Neural cell (in vitro differentiated cells): ENCODE measurements around the gene LBX2. TPM values are rescaled to one million over a fixed set of nuclear protein-coding genes. Genes with fewer than 3 reads are reported as not detected.

Experiments
- H2AFZ ChIP-seq: fragments of 200-600, 300-800 bp; sonication (generic), shearing (Covaris generic); 2 replicates; pipeline ENCODE4 v1.6.0; 2014; ENCODE audit warnings: low read depth, mild to moderate bottlenecking, antibody characterized with exemption, low read length, moderate library complexity
- H3F3A ChIP-seq: fragments of 200-600 bp; shearing (Covaris generic); 2 replicates; pipeline ENCODE4 v1.6.1; 2016; ENCODE audit warnings: mild to moderate bottlenecking, moderate library complexity, mixed read lengths, antibody characterized with exemption, low read length; ENCODE audit not compliant: insufficient read depth, poor library complexity, severe bottlenecking
- H3K27ac ChIP-seq: fragments of 200-600, 300-800 bp; sonication (generic), shearing (Covaris generic); 2 replicates; pipeline ENCODE4 v1.5.1; 2014; ENCODE audit warnings: mild to moderate bottlenecking, low read length, moderate library complexity
- H3K27me3 ChIP-seq: fragments of 300-800, 200-600 bp; sonication (generic), shearing (Covaris generic); 2 replicates; pipeline ENCODE4 v1.6.0; 2014; ENCODE audit warnings: mild to moderate bottlenecking, low read depth, low read length, moderate library complexity; ENCODE audit not compliant: insufficient read depth
- H3K36me3 ChIP-seq: fragments of 300-800, 200-600 bp; sonication (generic), shearing (Covaris generic); 2 replicates; pipeline ENCODE4 v1.5.1; 2014; ENCODE audit warnings: mild to moderate bottlenecking, antibody characterized with exemption, low read length, moderate library complexity; ENCODE audit not compliant: insufficient read depth
- H3K4me2 ChIP-seq: fragments of 300-800, 200-600 bp; sonication (generic), shearing (Covaris generic); 2 replicates; pipeline ENCODE4 v1.6.0; 2014; ENCODE audit warnings: mild to moderate bottlenecking, low read length
- H3K4me3 ChIP-seq: fragments of 300-800, 200-600 bp; sonication (generic), shearing (Covaris generic); 2 replicates; pipeline ENCODE4 v1.5.1; 2014; ENCODE audit warnings: mild to moderate bottlenecking, low read length, moderate library complexity
- H3K79me2 ChIP-seq: fragments of 200-600 bp; shearing (Covaris generic); replicated peaks from 2 replicates; pipeline ENCODE4 v1.6.0; 2014; ENCODE audit warnings: mild to moderate bottlenecking, low read length, moderate library complexity; ENCODE audit not compliant: insufficient read depth
- H3K9ac ChIP-seq: fragments of 300-800, 200-600 bp; sonication (generic), shearing (Covaris generic); 2 replicates; pipeline ENCODE4 v1.6.1; 2016; ENCODE audit warnings: mild to moderate bottlenecking, low read length, mixed read lengths
- H3K9me2 ChIP-seq: fragments of 200-600 bp; shearing (Covaris generic); 2 replicates; pipeline ENCODE4 v1.6.1; 2016; ENCODE audit warnings: mild to moderate bottlenecking, low read length, mixed read lengths; ENCODE audit not compliant: insufficient read depth
- H3K9me3 ChIP-seq: fragments of 200-600, 300-800 bp; sonication (generic), shearing (Covaris generic); 2 replicates; pipeline ENCODE4 v1.6.1; 2016; ENCODE audit warnings: mild to moderate bottlenecking, mixed run types, low read length, moderate library complexity, mixed read lengths
- H4K20me1 ChIP-seq: fragments of 200-600 bp; shearing (Covaris generic); 2 replicates; pipeline ENCODE4 v1.6.1; 2016; ENCODE audit warnings: mild to moderate bottlenecking, mixed run types; ENCODE audit not compliant: insufficient read depth
- EP300 ChIP-seq: fragments of 450-650 bp; conservative IDR thresholded peaks from 2 replicates; pipeline ENCODE4 v1.6.1; 2014; ENCODE audit warnings: antibody characterized with exemption, mild to moderate bottlenecking, moderate library complexity; ENCODE audit not compliant: poor library complexity, severe bottlenecking
- EZH2 ChIP-seq: fragments of 200-600, 300-800 bp; shearing (Covaris generic), sonication (generic); IDR thresholded peaks from 2 replicates; pipeline ENCODE4 v1.6.1; 2014; ENCODE audit warnings: antibody characterized with exemption, low read length, borderline replicate concordance, mild to moderate bottlenecking; ENCODE audit not compliant: insufficient read depth, poor library complexity, severe bottlenecking
- MXI1 ChIP-seq: fragments of 450-650 bp; conservative IDR thresholded peaks from 2 replicates; pipeline ENCODE4 v1.6.1; 2014; ENCODE audit warnings: antibody characterized with exemption, mild to moderate bottlenecking; ENCODE audit not compliant: poor library complexity, severe bottlenecking
- POLR2AphosphoS5 ChIP-seq: IDR thresholded peaks from 2 replicates; pipeline ENCODE4 v1.6.1; 2012
- RAD21 ChIP-seq: fragments of 450-650 bp; conservative IDR thresholded peaks from 2 replicates; pipeline ENCODE4 v1.6.1; 2014; ENCODE audit warnings: antibody characterized with exemption, mild to moderate bottlenecking, moderate library complexity
- SMC3 ChIP-seq: fragments of 450-650 bp; conservative IDR thresholded peaks from 2 replicates; pipeline ENCODE4 v1.6.1; 2014; ENCODE audit warnings: antibody characterized with exemption, mild to moderate bottlenecking, moderate library complexity; ENCODE audit not compliant: poor library complexity
- TAF1 ChIP-seq: IDR thresholded peaks from 2 replicates; pipeline ENCODE4 v1.6.1; 2012; ENCODE audit warnings: low read depth
- polyA plus RNA-seq: library from polyadenylated mRNA; depleted of rRNA; stranded (reverse); fragments of >200 nt; gene quantifications from 2 replicates; pipeline ENCODE4 v1.2.3, GENCODE V29; 2014
- TF ChIP-seq, protein P1 (sequence below): IDR thresholded peaks from 2 replicates; pipeline ENCODE4 v1.6.1; 2012; ENCODE audit warnings: borderline replicate concordance
- TF ChIP-seq, protein P2 (sequence below): fragments of 450-650 bp; IDR thresholded peaks from 2 replicates; pipeline ENCODE4 v1.5.1; 2014; ENCODE audit warnings: antibody characterized with exemption, mild to moderate bottlenecking, moderate library complexity; ENCODE audit not compliant: poor library complexity, severe bottlenecking

LBX2 gene
- polyA plus RNA-seq, 1 donor from 2014 or later: not detected

- Histone ChIP-seq H4K20me1 (no peaks in the 10 kb centered on the region), H3K27ac (no peak overlapping the region), H3K36me3 (no peaks in the 10 kb centered on the region), H2AFZ (no peak overlapping the region), H3K9me2 (no peaks in the 10 kb centered on the region), H3K27me3 (peaks cover 97% of the 10 kb centered on the region), H3K4me2 (no peak overlapping the region), H3F3A (no peaks in the 10 kb centered on the region), H3K79me2 (no peaks in the 10 kb centered on the region), H3K9ac (no peak overlapping the region), H3K4me3 (peak overlapping the region; percentile 53), H3K9me3 (no peaks in the 10 kb centered on the region)
- TF ChIP-seq EZH2 (no peak), SMC3 (no peak), RAD21 (no peak), EP300 (no peak), POLR2AphosphoS5 (no peak), MXI1 (no peak)
- TF ChIP-seq, protein P1, sequence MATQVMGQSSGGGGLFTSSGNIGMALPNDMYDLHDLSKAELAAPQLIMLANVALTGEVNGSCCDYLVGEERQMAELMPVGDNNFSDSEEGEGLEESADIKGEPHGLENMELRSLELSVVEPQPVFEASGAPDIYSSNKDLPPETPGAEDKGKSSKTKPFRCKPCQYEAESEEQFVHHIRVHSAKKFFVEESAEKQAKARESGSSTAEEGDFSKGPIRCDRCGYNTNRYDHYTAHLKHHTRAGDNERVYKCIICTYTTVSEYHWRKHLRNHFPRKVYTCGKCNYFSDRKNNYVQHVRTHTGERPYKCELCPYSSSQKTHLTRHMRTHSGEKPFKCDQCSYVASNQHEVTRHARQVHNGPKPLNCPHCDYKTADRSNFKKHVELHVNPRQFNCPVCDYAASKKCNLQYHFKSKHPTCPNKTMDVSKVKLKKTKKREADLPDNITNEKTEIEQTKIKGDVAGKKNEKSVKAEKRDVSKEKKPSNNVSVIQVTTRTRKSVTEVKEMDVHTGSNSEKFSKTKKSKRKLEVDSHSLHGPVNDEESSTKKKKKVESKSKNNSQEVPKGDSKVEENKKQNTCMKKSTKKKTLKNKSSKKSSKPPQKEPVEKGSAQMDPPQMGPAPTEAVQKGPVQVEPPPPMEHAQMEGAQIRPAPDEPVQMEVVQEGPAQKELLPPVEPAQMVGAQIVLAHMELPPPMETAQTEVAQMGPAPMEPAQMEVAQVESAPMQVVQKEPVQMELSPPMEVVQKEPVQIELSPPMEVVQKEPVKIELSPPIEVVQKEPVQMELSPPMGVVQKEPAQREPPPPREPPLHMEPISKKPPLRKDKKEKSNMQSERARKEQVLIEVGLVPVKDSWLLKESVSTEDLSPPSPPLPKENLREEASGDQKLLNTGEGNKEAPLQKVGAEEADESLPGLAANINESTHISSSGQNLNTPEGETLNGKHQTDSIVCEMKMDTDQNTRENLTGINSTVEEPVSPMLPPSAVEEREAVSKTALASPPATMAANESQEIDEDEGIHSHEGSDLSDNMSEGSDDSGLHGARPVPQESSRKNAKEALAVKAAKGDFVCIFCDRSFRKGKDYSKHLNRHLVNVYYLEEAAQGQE: no peak
These were observed 17.2 kb upstream of the LBX2 start for GRCh38 chr2:74516650-74517049.

DNA sequence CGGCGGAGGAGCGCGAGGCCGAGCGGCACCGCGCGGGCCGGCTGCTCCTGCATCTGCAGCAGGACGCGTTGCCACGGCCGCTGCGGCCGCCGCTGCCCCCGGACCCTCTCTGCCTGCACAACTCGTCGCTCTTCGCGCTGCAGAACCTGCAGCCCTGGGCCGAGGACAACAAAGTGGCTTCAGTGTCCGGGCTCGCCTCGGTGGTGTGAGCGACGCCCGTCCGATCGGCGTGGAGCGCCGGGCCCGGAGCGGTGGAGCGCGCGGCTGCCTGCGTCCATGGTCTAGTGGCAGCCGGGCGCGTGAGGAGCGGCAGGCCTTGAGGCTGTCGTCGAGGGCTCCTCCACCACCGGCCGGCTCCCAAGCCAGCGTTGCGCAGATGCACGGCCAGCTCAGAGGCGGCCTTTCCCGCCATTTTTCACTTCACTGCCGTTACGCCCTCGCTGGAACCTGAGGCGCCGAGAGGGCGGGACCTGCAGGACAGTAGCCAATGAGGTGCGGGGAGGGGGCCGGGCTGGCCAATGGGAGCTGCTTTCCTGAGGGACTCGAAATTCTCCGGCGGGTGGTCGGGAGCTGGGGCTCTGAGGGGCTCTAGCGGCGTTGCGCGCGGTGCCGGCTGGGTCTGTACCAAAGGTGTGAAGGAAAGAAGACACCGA is 16.7 kb upstream of the LBX2 start:
- H3K27me3 ChIP-seq: peaks cover 99% of the 10 kb centered on the region
- H3K4me2 ChIP-seq: no peak overlapping the region
- H2AFZ ChIP-seq: no peak overlapping the region
- no peak for TF ChIP-seq EZH2
- TF ChIP-seq RAD21: no peak
- TF ChIP-seq EP300: no peak
- TF ChIP-seq MXI1: no peak
- TF ChIP-seq, protein P2, sequence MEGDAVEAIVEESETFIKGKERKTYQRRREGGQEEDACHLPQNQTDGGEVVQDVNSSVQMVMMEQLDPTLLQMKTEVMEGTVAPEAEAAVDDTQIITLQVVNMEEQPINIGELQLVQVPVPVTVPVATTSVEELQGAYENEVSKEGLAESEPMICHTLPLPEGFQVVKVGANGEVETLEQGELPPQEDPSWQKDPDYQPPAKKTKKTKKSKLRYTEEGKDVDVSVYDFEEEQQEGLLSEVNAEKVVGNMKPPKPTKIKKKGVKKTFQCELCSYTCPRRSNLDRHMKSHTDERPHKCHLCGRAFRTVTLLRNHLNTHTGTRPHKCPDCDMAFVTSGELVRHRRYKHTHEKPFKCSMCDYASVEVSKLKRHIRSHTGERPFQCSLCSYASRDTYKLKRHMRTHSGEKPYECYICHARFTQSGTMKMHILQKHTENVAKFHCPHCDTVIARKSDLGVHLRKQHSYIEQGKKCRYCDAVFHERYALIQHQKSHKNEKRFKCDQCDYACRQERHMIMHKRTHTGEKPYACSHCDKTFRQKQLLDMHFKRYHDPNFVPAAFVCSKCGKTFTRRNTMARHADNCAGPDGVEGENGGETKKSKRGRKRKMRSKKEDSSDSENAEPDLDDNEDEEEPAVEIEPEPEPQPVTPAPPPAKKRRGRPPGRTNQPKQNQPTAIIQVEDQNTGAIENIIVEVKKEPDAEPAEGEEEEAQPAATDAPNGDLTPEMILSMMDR: no peak
- TF ChIP-seq POLR2AphosphoS5: no peak
- TF ChIP-seq, protein P1: no peak
- TF ChIP-seq SMC3: no peak
- no peak for TF ChIP-seq TAF1
- no peaks in the 10 kb centered on the region for H3K36me3 ChIP-seq
- no peaks in the 10 kb centered on the region for H3F3A ChIP-seq
- H3K79me2 ChIP-seq: no peaks in the 10 kb centered on the region
- no peaks in the 10 kb centered on the region for H3K9me2 ChIP-seq
- H3K9me3 ChIP-seq: no peaks in the 10 kb centered on the region
- no peak overlapping the region for H3K27ac ChIP-seq
- H4K20me1 ChIP-seq: no peaks in the 10 kb centered on the region
- H3K9ac ChIP-seq: no peak overlapping the region
- peak overlapping the region; percentile 53 for H3K4me3 ChIP-seq
